GM18907 (cell line): ENCODE results near the gene TRIM41.

Experiments
- ATAC-seq: cut with Tn5 transposase; IDR thresholded peaks from one replicate; pipeline ENCODE4 v1.9.1; 2021; ENCODE audit warnings: mild to moderate bottlenecking, moderate library complexity; ENCODE audit not compliant: unreplicated experiment

TRIM41 gene

DNA sequence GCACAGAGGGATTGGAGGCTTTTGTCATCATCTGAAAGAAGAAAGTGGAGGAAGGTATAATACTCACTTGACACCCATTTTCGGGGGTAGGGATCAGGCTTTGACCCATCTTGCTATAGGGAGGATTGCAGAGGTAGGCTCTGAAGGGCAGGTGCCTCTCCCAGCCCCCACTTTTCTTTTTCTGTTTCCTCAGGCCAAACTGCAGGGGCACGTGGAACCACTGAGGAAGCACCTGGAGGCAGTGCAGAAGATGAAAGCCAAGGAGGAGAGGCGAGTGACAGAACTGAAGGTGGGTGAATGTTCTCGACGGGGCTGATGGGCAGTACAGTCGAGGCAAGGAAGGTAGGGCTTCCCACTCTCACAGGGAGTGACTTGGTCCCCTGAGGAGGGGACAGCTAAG is 7.5 kb downstream of the TRIM41 start:
- ATAC-seq, result no peak

DNA sequence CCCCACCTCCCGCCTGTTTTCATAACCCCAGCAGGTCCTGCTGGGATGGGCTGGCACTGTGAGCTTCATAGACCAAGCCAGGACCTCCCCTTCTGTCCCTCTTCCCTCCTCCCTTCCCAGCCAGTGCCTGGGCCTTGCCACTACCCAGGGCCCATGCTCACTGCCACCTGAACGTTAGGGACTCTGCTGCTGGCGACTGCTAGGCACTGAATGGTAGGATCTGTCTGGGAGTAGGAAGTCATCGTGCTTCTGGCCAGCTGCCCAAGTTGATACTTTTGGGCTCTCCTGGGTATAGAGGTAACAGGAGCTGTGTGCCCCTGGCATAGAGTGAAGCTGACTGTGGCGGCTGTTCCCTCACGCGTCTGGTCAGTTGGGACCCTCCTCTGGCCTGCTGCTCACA is 8.4 kb downstream of the TRIM41 start:
- ATAC-seq, result no peak

DNA sequence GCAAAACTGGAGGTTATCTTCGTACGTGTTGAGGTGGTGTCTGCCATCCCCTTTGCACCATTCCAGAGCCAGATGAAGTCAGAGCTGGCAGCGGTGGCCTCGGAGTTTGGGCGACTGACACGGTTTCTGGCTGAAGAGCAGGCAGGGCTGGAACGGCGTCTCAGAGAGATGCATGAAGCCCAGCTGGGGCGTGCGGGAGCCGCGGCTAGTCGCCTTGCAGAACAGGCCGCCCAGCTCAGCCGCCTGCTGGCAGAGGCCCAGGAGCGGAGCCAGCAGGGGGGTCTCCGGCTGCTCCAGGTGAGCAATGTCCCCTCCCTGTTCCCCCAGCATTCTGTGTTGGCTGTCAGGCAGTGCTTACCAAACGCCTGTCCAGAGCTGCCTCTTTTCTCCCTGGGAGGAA is 9.5 kb downstream of the TRIM41 start:
- no peak for ATAC-seq

DNA sequence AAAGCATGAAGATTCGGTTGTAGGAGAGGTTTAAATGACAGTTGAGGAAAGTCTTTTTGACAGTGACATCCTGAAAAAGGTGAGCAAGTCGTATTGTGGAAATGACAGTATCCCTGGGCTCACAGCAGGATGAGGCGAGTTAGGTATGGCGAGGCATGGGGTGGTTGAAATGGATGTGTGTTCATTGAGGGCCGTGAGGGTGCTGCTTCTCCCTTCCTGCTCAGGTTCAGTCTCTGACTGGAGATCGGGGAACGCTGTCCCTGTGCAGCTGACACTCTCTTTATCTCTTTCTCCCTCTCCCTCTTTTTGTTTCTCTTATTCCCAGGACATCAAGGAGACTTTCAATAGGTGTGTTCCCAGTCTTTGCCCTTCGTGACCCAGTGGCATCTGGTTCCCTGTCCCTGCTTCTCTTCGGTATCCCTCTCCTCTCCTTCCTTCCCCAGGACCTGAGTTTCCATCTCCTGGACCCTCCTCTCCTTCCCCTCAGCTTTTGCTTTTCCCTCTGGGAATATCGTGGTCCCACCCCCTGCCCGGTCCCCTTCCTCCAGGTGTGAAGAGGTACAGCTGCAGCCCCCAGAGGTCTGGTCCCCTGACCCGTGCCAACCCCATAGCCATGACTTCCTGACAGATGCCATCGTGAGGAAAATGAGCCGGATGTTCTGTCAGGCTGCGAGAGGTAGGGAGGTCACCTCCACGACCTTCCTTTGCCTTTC is 10.2 kb downstream of the TRIM41 start:
- no peak for ATAC-seq

DNA sequence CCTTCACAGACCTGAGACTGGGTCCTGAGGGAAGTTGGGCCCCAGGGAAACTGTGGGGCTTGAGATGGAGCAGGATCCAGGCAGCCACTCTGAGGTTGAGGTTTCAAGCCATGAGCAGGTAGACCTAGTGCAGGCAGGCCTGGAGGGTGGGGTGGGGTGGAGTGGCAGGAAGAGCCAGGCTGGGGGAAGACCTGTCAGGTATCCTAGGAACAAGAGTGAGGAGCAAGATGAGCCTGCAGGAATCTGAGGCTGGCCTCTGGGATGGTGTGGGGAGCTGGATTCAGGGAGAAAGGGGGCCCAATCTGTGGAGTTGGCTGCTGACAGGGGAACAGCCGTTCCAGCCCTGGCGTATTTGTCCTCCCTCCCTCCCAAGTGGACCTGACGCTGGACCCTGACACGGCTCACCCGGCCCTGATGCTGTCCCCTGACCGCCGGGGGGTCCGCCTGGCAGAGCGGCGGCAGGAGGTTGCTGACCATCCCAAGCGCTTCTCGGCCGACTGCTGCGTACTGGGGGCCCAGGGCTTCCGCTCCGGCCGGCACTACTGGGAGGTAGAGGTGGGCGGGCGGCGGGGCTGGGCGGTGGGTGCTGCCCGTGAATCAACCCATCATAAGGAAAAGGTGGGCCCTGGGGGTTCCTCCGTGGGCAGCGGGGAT is 10.8 kb downstream of the TRIM41 start:
- ATAC-seq, result no peak

DNA sequence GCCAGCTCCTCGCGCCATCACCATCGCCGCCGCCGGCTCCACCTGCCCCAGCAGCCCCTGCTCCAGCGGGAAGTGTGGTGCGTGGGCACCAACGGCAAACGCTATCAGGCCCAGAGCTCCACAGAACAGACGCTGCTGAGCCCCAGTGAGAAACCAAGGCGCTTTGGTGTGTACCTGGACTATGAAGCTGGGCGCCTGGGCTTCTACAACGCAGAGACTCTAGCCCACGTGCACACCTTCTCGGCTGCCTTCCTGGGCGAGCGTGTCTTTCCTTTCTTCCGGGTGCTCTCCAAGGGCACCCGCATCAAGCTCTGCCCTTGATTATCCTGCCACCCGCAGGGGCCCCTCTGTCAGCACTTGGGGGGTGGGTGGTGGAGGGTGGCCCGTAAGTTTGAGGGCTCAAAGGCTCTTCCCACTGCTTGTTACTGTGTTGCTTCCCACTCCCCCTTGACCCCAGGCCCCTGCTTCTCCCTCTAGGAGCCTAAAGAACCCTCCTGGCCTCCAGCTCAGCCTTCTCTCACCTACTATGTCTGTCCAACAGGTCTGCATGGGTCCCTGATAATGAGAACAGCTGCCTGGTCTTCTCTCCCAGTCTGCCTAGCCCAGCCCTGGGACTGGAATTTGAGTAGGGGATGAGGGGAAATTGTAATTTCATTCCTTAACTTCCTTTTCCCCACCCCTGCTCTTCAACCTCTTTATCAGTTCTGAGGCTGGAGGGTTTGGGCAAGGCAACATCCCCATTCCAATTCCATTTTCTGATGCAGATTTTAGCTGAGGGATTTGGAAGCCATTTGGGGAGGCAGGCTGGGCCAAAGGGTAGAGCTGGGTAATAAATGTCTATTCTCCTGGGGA is 11.6 kb downstream of the TRIM41 start:
- no peak for ATAC-seq

DNA sequence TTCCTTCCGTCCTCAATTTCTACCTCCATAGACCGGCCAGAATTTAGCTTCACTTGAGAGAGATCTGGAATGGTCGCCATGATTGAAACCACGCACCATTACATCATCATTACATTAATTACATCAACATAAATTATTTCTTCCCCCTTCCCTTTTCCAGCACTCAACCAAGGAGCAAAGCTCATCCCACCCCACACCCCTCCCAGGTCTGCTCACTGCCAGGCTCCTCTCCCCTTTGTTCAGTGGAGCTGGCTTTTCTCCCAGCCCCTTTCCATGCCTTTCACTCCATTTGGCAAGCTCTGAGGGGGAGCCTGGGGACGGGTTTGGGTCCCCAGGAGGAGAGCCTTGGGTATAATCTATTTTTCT is 12.2 kb downstream of the TRIM41 start:
- ATAC-seq, result no peak

DNA sequence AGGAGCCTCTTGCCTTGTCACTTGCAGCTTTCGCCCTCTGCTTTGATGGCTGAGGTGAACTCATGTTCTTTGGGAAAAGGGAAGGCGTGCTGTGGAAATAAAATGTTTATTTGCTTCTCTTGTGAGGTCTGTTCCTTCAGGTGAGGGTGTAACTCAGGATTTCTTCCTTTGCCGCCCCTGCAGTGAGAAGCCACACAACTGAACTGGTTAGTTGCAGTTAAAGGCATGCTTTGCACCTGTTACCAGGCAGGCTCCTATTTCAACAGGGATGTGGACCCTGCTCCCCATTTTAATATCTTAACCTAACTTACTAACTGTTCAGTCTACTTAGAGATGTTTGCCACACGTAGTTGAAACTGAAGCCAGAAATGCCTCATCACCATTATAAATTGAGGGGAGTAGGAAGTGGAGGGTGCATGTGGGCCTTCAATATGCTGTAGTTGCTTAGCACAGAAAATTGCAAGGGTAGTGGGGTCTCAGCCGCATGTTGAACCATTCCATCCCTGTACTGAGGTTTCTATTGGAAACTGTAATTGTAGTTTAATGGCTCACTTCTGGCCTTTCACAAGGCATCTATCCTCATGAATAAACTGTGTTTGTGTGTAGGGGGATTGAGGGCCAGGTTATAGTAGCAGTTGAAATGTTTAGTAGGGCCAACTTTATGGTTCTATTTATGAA is 12.7 kb downstream of the TRIM41 start:
- no peak for ATAC-seq

DNA sequence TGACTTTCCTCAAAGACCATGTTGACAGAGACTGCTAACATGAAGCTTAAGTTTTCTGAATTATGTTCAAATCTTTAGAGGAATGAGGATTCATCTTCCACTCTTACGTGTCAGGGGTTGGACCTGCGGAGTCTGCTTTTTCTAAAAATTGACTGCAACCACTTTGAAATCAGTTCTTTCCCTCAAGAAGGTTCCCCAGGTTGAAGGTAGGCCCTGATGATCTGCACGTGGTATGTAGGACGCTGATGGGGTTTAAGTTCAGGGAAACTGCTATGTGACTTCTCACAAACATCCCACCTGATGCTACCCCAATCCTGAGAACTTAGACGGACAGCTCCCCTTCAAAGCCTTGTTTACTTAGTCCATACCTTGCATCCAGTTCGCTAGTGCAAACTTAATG is 13.4 kb downstream of the TRIM41 start:
- no peak for ATAC-seq

DNA sequence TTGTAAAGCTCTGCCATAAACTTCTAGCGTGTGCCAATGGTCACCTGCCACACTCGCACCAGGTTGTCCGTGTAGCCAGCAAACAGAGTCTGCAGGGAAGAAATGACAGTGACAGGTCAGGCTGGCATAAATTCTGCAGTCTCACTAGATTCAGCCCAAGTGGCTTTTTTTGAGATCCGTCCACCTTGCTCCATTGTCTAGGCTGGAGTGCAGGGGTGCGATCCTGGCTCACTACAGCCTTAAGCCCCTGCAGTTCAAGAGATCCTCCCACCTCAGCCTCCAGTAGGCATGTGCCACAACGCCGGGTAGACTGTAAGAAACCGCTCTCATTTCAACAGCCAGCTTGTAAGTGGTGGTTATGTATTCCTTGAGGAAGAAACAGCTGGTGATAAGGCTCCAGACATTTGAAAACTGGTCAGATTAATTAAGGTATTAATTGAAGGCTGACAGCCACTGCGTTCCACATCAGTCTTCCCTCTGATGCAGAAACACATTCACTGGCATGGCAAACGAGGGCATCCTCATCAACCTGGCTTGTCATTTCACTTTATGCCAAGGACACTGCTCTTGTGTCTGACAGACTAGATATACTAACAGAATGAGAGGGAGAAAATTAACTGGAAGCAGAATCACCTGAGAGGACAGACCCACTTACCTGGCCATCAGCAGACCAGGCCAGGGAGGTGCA is 14.0 kb downstream of the TRIM41 start:
- no peak for ATAC-seq

DNA sequence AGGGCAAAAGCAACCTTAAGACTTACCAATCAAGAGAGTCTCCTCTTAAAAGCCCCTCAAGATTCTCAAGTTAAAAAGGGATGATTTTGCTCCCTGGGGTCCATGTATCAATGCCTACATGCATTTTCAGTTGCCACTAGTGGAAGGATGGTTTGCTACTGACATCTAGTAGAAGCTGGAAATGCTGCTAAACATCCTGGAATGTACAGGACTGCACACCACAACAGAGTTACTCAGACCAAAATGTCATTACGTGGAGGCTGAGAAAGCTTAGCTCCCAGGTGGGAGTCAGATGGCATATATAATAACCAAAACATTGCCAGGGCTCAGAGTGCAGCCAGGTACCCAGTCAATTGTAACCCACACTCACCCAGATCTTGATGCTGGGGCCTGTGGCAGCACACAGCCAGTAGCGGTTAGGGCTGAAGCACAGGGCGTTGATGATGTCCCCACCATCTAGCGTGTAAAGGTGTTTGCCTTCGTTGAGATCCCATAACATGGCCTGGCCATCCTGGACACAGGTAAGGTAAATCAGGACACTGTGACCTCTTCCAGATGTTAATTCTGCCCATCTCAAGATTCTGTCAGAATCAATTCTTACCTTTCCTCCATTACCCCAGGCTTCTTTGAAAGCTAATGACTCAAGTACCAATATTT is 14.8 kb downstream of the TRIM41 start:
- no peak for ATAC-seq

DNA sequence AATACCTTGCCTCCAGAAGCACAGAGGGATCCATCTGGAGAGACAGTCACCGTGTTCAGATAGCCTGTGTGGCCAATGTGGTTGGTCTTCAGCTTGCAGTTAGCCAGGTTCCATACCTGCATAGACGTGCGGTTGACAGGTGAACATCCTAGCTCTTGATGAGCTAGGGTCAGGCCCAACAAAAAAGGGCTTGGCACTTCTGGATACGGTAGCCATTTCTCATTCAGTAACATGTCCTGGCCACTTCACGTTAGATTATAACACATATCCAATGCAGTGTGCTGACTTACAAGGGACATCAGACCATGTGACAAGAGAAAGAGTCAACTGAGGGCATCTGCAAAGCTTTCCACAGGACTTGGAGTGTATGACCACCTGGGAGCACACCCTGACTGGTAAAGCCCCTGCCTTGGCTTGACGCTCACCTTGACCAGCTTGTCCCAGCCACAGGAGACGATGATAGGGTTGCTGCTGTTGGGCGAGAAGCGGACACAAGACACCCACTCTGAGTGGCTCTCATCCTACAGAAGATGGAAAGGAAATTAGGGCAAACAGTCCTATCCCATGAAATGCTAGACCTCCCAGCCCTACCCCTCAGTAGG is 16.1 kb downstream of the TRIM41 start:
- ATAC-seq, result no peak

DNA sequence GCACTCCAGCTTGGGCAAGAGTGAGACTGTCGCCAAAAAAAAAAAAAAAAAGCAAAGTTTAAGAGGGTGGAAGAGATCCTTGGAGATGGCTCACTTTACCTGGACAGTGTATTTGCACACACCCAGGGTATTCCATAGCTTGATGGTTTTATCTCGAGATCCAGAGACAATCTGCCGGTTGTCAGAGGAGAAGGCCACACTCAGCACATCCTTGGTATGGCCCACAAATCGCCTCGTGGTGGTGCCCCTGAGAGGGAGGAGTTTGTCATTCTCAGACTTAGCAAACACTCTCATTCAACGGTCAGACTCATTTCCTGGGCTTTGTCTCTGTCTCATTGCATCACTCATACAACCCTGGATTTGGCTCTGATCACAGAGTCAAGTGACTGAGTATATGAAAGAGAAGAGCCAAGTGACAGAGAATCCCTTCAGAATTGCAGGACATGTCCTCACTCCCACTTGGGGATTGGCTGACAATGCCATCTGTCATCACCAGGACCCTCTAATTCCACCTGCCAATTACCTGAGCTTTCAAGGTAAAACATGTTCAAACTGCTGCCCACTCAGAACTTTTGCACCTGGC is 18.4 kb downstream of the TRIM41 start:
- ATAC-seq, result no peak

DNA sequence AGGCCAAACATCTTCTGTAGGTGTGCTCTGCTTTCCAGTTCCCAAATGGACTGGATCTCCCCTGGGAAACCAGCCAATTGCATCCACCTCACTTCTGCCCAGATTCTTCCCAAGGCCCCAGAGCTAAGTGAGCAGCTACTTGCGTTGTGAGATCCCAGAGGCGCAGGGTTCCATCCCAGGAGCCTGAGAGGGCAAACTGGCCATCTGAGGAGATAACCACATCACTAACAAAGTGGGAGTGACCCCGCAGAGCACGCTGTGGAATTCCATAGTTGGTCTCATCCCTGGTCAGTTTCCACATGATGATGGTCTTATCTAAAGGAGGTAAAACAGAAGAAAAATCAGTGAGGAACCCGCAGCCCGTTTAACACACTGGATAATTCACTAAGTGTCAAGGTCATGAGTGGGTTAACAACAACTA is 19.0 kb downstream of the TRIM41 start:
- ATAC-seq, result no peak

DNA sequence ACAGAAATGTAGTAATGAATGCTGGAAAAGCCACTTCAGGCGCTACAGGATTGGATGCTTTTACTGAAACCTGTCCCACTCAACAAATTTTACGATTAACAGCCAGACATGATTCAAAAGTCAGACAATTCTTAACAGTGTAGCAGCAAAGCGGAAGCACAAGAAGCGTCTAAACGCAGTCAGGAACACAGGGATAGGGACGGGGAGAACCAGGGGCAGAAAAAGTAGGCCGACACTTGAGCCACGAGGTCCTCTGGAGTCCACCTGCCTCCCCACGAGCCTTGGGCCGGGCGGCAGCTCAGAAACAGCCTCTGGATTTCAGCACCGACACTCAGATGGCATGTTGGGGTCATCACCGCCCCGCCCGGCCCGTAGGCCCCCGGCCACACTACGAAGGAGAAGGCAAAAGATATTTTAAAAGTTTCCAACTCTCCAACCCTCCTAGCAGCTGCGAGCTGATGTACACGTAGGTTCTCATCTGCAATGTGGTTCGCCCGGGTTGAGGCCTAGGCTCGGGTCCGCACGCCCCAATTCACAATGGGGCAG is 20.0 kb downstream of the TRIM41 start:
- ATAC-seq, result no peak

DNA sequence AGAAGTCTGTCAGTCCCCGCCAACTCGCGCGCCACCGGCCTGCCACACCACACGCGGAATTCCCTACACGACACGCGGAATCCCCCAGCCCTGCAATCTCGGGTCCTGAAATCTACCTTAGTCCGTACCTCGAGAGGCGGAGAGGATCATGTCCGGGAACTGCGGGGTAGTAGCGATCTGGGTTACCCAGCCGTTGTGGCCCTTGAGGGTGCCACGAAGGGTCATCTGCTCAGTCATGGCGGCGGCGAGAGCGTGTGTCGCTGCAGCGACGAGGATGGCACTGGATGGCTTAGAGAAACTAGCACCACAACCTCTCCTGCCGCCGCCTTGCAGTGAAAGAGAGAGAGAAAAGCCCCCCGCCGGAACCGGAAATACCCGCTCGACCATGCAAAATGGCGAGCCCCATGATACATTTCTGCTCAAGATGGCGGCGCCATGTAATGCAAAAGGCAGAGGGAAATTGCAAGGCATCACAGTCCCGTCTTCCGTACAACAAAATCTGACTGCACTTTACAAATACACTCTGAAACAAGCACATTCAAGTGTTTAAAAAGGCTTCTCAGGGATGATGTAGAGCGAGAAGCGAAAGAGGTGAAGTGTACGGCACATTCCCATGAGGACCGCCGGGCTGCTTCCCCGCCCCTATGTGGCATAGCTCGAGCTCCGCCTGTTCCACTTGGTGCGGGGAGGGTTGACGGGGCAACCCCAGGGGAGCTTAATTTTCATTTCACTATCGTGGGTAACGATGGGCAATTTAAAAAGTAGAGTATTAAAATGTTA is 20.7 kb downstream of the TRIM41 start, which contains the start of gene RACK1:
Gene RACK1, minus strand, starts transcription at position 343 of the 780 bp plus-strand sequence. Its CDS starts 106 bp downstream, at position 237.
- peak; percentile 71 for ATAC-seq

DNA sequence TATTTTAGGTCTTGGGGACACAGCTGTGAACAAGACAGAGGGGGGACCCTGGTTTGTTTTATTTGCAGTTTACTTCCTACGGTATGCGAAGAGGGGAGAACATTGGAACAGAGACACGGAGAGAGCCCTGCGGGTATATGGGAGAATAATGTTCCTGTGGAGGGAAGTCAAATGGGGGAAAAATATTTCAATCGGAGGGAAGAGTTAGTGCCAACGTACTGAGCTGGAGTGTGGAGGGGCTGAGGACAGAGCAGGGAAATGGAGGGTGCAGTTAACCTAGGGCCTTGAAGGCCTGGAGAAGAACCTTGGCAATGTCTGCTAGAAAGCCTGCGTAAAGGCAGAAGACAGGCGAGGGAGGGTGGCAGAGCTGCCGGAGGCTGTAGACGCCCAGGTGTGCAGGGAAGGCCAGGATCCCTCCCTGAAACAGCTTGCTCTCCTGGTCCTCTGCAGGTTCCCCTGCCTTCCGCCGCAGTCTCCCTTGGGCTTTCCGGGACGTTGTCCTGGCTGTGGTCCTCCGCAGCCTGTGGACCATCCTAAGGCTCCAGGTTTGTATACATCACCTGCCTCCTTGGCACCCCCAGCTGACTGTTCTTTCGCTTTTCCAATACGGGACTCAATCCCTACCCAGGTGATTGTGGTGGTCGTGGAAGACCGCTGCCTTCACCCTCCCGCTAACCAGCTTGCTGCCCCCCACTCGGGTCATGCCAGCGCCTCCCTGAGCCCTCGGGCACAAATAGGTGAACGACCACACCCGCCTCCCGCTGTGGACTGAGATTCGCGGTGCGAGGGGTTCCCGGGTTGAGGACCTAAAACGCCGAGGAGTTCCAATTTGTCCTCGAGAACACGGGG is 22.6 kb downstream of the TRIM41 start:
- ATAC-seq, result peak; percentile 0
